H1 (cell line): ENCODE results near the gene TAF1D. TPM values are rescaled to one million over a fixed set of nuclear protein-coding genes. Genes with fewer than 3 reads are reported as not detected.

ENCODE experiments used
- CTCF ChIA-PET: fragments of 300-600 bp; sonication (Branson Sonifier 250); formaldehyde crosslinking; loops from one replicate; lab custom pipeline; 2021; ENCODE audit not compliant: partially characterized antibody; lab: Charles Lee
- POLR2A ChIA-PET: fragments of 300-600 bp; sonication (Branson Sonifier 250); formaldehyde crosslinking; loops from one replicate; lab custom pipeline; 2021; ENCODE audit warnings: inconsistent platforms; ENCODE audit not compliant: partially characterized antibody; lab: Charles Lee
- DNase-seq, 2 experiments: peaks; one replicate each; pipeline versions ENCODE4 v3.0.0 to v3.0.0-alpha.2; 2010 to 2022; ENCODE audit warnings: low spot score in 2 of 2, low read depth in 1 of 2, mixed read lengths in 1 of 2
- FAIRE-seq: peaks from 2 replicates; lab custom pipeline; 2011; peaks lifted over from hg19 to GRCh38; lab: Jason Lieb, UNC
- H2AFZ ChIP-seq: 2 replicates; pipeline ENCODE4 v1.8.1; 2012; ENCODE audit warnings: low read length, inconsistent platforms
- H2AK5ac ChIP-seq: 2 replicates; pipeline ENCODE4 v1.6.1; 2013; ENCODE audit warnings: low read depth, low read length
- H2BK120ac ChIP-seq: replicated peaks from 2 replicates; pipeline ENCODE3; 2013; ENCODE audit warnings: low read depth, low read length, inconsistent platforms
- H2BK12ac ChIP-seq: 2 replicates; pipeline ENCODE4 v1.6.1; 2013; ENCODE audit warnings: low read depth, low read length
- H2BK15ac ChIP-seq: 2 replicates; pipeline ENCODE4 v1.6.1; 2013; ENCODE audit warnings: low read length
- H2BK20ac ChIP-seq: 2 replicates; pipeline ENCODE4 v1.6.1; 2013; ENCODE audit warnings: low read length
- H2BK5ac ChIP-seq: 2 replicates; pipeline ENCODE4 v1.6.1; 2013; ENCODE audit warnings: low read depth, low read length
- H3K14ac ChIP-seq: 2 replicates; pipeline ENCODE4 v1.6.1; 2013; ENCODE audit warnings: inconsistent platforms; ENCODE audit not compliant: insufficient read length
- H3K18ac ChIP-seq: 2 replicates; pipeline ENCODE4 v1.6.1; 2013; ENCODE audit warnings: low read length; ENCODE audit errors: extremely low read depth
- H3K23ac ChIP-seq: 2 replicates; pipeline ENCODE4 v1.6.1; 2013; ENCODE audit warnings: inconsistent platforms; ENCODE audit not compliant: insufficient read length
- H3K23me2 ChIP-seq: 2 replicates; pipeline ENCODE4 v1.6.1; 2013; ENCODE audit warnings: low read depth, low read length
- H3K27ac ChIP-seq: 2 replicates; pipeline ENCODE4 v1.6.1; 2011; ENCODE audit warnings: low read depth, low read length, inconsistent platforms
- H3K27me3 ChIP-seq, 4 experiments: replicated peaks in 1 of 4; 1 replicate in 1 of 4; 2 replicates in 3 of 4; pipeline versions ENCODE4 v1.6.1 to v1.8.1; 2011 to 2013; ENCODE audit warnings: low read length in 3 of 4, mild to moderate bottlenecking in 3 of 4, inconsistent platforms in 2 of 4, mixed read lengths in 2 of 4, moderate library complexity in 1 of 4; ENCODE audit not compliant: control insufficient read depth in 3 of 4, insufficient read depth in 3 of 4; ENCODE audit errors: extremely low read depth in 1 of 4
- H3K36me3 ChIP-seq, 4 experiments: 2 replicates each; pipeline versions ENCODE4 v1.6.1 to v1.8.1; 2011 to 2013; ENCODE audit warnings: mild to moderate bottlenecking in 4 of 4, low read length in 3 of 4, moderate library complexity in 2 of 4, control low read depth in 1 of 4, inconsistent platforms in 1 of 4; ENCODE audit not compliant: insufficient read depth in 4 of 4, control insufficient read depth in 2 of 4
- H3K4ac ChIP-seq: replicated peaks from 2 replicates; pipeline ENCODE3; 2013; ENCODE audit warnings: low read length, low read depth, mixed read lengths, inconsistent platforms; ENCODE audit not compliant: insufficient read length
- H3K4me1 ChIP-seq, 4 experiments: replicated peaks in 1 of 4; 1 replicate in 1 of 4; 2 replicates in 3 of 4; pipeline versions ENCODE4 v1.6.1 to v1.8.1; 2011 to 2013; ENCODE audit warnings: low read length in 3 of 4, inconsistent platforms in 2 of 4, mixed read lengths in 1 of 4; ENCODE audit not compliant: insufficient read depth in 4 of 4, control insufficient read depth in 3 of 4
- H3K4me2 ChIP-seq, 2 experiments: 2 replicates each; pipeline versions ENCODE4 v1.6.1 to v1.8.1; 2011 to 2013; ENCODE audit warnings: low read depth in 2 of 2, low read length in 2 of 2, control low read depth in 1 of 2, inconsistent platforms in 1 of 2, mild to moderate bottlenecking in 1 of 2; ENCODE audit not compliant: insufficient read depth in 1 of 2
- H3K4me3 ChIP-seq, 4 experiments: fragments of 200-600, 300-600 bp in 1 of 4; sonication (generic), shearing (Covaris generic), sonication (Bioruptor Twin) in 1 of 4; 2 replicates each; pipeline versions ENCODE4 v1.5.1 to v1.8.1; 2011 to 2016; ENCODE audit warnings: low read length in 4 of 4, low read depth in 3 of 4, control low read depth in 2 of 4, inconsistent platforms in 2 of 4, mild to moderate bottlenecking in 2 of 4, mixed read lengths in 1 of 4, moderate library complexity in 1 of 4; ENCODE audit not compliant: insufficient read depth in 2 of 4; ENCODE audit errors: extremely low read depth in 1 of 4
- H3K56ac ChIP-seq: replicated peaks from 2 replicates; pipeline ENCODE3; 2013; ENCODE audit warnings: low read depth, mild to moderate bottlenecking, mixed read lengths, low read length, inconsistent platforms; ENCODE audit not compliant: insufficient read length
- H3K79me1 ChIP-seq: 2 replicates; pipeline ENCODE4 v1.6.1; 2013; ENCODE audit warnings: low read depth, low read length, control low read depth
- H3K79me2 ChIP-seq, 2 experiments: 2 replicates each; pipeline versions ENCODE4 v1.6.1 to v1.8.1; 2012 to 2013; ENCODE audit warnings: low read length in 2 of 2, mild to moderate bottlenecking in 2 of 2, inconsistent platforms in 1 of 2; ENCODE audit not compliant: insufficient read depth in 2 of 2, control insufficient read depth in 1 of 2
- H3K9ac ChIP-seq, 4 experiments: replicated peaks in 1 of 4; 1 replicate in 1 of 4; 2 replicates in 3 of 4; pipeline versions ENCODE4 v1.6.1 to v1.8.1; 2011 to 2013; ENCODE audit warnings: low read depth in 3 of 4, low read length in 3 of 4, control low read depth in 2 of 4, mild to moderate bottlenecking in 2 of 4, moderate library complexity in 2 of 4, inconsistent platforms in 1 of 4; ENCODE audit errors: extremely low read depth in 1 of 4
- H3K9me3 ChIP-seq, 2 experiments: 2 replicates each; pipeline versions ENCODE4 v1.6.1 to v1.8.1; 2012 to 2013; ENCODE audit warnings: mild to moderate bottlenecking in 2 of 2, moderate library complexity in 2 of 2, control low read depth in 1 of 2, inconsistent platforms in 1 of 2, low read depth in 1 of 2, low read length in 1 of 2, mixed read lengths in 1 of 2; ENCODE audit not compliant: insufficient read depth in 2 of 2
- H4K20me1 ChIP-seq, 2 experiments: replicated peaks in 1 of 2; 2 replicates each; pipeline versions ENCODE3 to v1.8.1; 2011 to 2013; ENCODE audit warnings: inconsistent platforms in 2 of 2, low read length in 2 of 2, mild to moderate bottlenecking in 1 of 2; ENCODE audit not compliant: insufficient read depth in 2 of 2, control insufficient read depth in 1 of 2
- H4K5ac ChIP-seq: 2 replicates; pipeline ENCODE4 v1.6.1; 2013; ENCODE audit warnings: low read length, low read depth, mixed read lengths, inconsistent platforms; ENCODE audit not compliant: insufficient read length
- H4K8ac ChIP-seq: 2 replicates; pipeline ENCODE4 v1.8.0; 2013; ENCODE audit warnings: mild to moderate bottlenecking, moderate library complexity, low read length, inconsistent platforms; ENCODE audit not compliant: insufficient read depth; ENCODE audit errors: extremely low read depth
- H4K91ac ChIP-seq: replicated peaks from 2 replicates; pipeline ENCODE3; 2013; ENCODE audit warnings: low read length, mixed read lengths, inconsistent platforms; ENCODE audit not compliant: insufficient read length
- CBX5 ChIP-seq: fragments of 300-800, 300-1000 bp; sonication (generic); IDR thresholded peaks from 2 replicates; pipeline ENCODE4 v1.7.1; 2016; ENCODE audit warnings: antibody characterized with exemption, low read length, low read depth
- CEBPB ChIP-seq: IDR thresholded peaks from 2 replicates; pipeline ENCODE4 v1.6.1; 2012; ENCODE audit warnings: low read depth, low read length
- SIX5 ChIP-seq: IDR thresholded peaks from 2 replicates; pipeline ENCODE4 v1.6.1; 2011; ENCODE audit warnings: mild to moderate bottlenecking, low read depth, low read length
- TBP ChIP-seq: IDR thresholded peaks from 2 replicates; pipeline ENCODE4 v1.6.1; 2011; ENCODE audit warnings: low read depth, low read length, improper control_type of control experiment
- WGBS, 2 experiments: shearing (Covaris generic) in 1 of 2; methylation state at CpG; one replicate each; pipeline versions ENCODE4 v1.1.6 to v1.1.7; 2013 to 2015; ENCODE audit warnings: low lambda C conversion rate in 2 of 2, mixed read lengths in 2 of 2, inconsistent platforms in 1 of 2, low coverage in 1 of 2, missing lambda C conversion rate in 1 of 2; ENCODE audit not compliant: insufficient replicate concordance in 2 of 2, insufficient coverage in 1 of 2, insufficient read length in 1 of 2; ENCODE audit errors: extremely low coverage in 1 of 2, missing lambda C conversion rate in 1 of 2; 5-methylcytosine and 5-hydroxymethylcytosine counted together
- polyA plus RNA-seq, 7 experiments: library from polyadenylated mRNA; depleted of rRNA in 3 of 7; stranded (reverse) in 5 of 7; unstranded in 2 of 7; fragments of >200 nt in 5 of 7; fragments of 200-250 nt in 2 of 7; gene quantifications; 1 replicate in 5 of 7; 2 replicates in 1 of 7; 4 replicates in 1 of 7; pipeline versions ENCODE4 v1.2.1 to v1.2.3, GENCODE V29; 2011 to 2013; ENCODE audit warnings: missing spikeins in 2 of 7, mixed read lengths in 2 of 7
- total RNA-seq: library from RNA; stranded (reverse); fragmentation: NEBNext Ultra II Directional; extraction: Animal tissue kit (Norgen Biotek cat#: 25700); gene quantifications from 2 replicates; pipeline ENCODE4 v1.2.1, GENCODE V29; 2021

TAF1D gene
- total and polyA plus RNA-seq, 2 of the 8 experiments (the other 6 are each of a cell fraction or from before 2014, with no cell fraction given), result 64.7 to 212 TPM

- Histone ChIP-seq H2AK5ac (no peak overlapping the region), H3K4ac (no peak overlapping the region), H3K79me2 (no peaks in the 10 kb centered on the region), H2AFZ (no peak overlapping the region), H4K91ac (no peak overlapping the region), H2BK12ac (no peak overlapping the region), H4K5ac (no peak overlapping the region), H4K20me1 (peaks cover 0 to 3% of the 10 kb centered on the region in 2 experiments), H3K9ac (no peak overlapping the region), H2BK5ac (no peak overlapping the region), H2BK20ac (no peak overlapping the region), H3K4me1 (no peaks in the 10 kb centered on the region), H3K9me3 (no peaks in the 10 kb centered on the region), H3K56ac (no peak overlapping the region), H2BK120ac (no peak overlapping the region), H3K18ac (no peak overlapping the region), H3K79me1 (no peaks in the 10 kb centered on the region), H3K23me2 (no peaks in the 10 kb centered on the region), H3K4me3 (no peak overlapping the region), H3K4me2 (no peak overlapping the region), H3K36me3 (peaks cover 7 to 54% (median 25%) of the 10 kb centered on the region in 4 experiments), H2BK15ac (no peak overlapping the region), H3K27ac (no peak overlapping the region), H4K8ac (no peak overlapping the region), H3K27me3 (no peaks in the 10 kb centered on the region), H3K23ac (no peak overlapping the region), H3K14ac (no peak overlapping the region)
- WGBS, 2 experiments, result 48% methylated on average over 2 of the region's 2 CpGs; no CpG with 5 or more reads in 1 of the 2 experiments
- no peak for TF ChIP-seq CEBPB
- no peak for TF ChIP-seq SIX5
- TF ChIP-seq CBX5, result no peak
- no peak for TF ChIP-seq TBP
- ChIA-PET POLR2A (interaction anchor here (0.9 to 1.6 kb wide), 2 partner anchors 8 to 40 kb away, joined by 3 to 4 read pairs; no protein-coding TSS in a partner anchor), CTCF (no interaction called here)
- DNase-seq (no peak), FAIRE-seq (no peak)
These were observed 52.1 kb downstream of the TAF1D start for GRCh38 chr11:93689240-93689639.
